ENCODE data around the gene MAPKAP1.
A peak's percentile ranks its signal among the peaks of the same experiment; 100 is the strongest.

The MAPKAP1 gene

GRCh38 chr9:125706651-125707471 is at the start of gene MAPKAP1:
Gene MAPKAP1, minus strand, starts transcription at chr9:125707208. Its CDS starts 34,634 bp downstream, at chr9:125672574.
- peak; percentile 93 for DNase-seq (ENCODE audit: low read depth)

- no peak for DNase-seq (ENCODE audit: low read depth)
Measured at GRCh38 chr9:125756518-125756917, 49.5 kb upstream of the MAPKAP1 start.

- no peak for DNase-seq (ENCODE audit: low read depth)
Measured at GRCh38 chr9:125755340-125755739, 48.3 kb upstream of the MAPKAP1 start.

DNA sequence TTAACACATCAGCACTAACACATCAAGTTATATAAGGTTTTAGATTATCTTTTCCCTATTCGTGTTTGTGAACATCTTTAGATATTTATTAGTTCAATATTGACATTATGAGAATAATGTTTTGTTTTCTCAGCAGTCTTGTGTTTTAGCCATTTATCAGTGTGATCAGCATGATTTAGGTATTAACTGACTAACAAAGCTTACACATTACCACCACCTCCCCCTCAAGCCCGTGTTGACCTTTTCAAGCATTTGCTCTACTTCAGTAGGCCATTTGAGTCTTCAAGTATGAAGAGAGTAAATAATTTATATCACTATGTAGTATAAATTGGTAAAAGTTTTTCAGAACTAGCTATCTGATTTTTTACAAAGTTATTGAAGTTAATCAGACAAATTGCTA is 47.1 kb upstream of the MAPKAP1 start:
- DNase-seq (ENCODE audit: low read depth) = no peak

DNA sequence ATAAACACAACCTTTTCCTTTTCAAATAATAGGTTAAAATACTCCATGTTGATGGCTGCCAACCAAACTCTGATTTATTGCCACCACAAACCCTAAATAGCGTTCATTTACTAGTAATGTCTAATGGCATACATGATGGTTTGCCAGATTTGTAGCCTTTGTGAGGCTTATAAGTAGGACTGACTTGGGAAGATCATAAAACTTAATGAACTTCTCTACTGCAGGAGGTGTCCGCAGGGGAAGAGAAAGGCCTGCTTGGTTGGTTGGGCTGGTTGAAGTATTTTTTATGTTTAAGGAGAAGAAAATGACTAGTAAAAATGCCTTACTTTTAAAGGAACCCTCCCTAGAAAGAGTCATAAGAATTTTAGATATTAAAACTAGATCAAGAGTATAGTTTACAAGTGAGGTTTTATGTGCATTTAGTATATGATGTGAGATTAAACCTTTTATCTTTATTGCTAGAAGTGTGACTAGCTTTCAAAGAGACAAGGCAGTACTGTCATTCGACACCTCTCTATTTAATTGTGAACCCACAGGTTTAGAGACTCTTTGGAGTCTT is 45.1 kb upstream of the MAPKAP1 start:
- no peak for DNase-seq (ENCODE audit: low read depth)

DNA sequence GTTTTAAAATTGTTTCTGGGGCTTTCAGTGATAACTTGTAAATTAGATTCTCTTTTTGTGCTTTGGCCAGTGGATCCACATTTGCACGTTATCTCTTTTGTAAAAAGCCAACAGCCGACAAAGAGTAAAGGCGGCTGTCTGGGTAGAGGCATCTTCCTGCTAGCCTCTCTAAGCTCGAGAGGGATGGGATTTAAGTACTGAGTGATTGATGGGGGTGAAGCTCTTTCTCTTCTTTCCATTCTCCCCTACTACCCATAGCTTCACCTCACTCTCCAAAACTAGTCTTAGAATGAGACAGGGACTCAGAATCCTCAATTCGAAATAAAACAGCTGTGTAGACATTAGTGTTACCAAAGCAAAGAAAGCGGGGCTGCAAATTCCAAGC is 43.6 kb upstream of the MAPKAP1 start:
- no peak for DNase-seq (ENCODE audit: low read depth)

- DNase-seq (ENCODE audit: low read depth) = no peak
Measured at GRCh38 chr9:125749951-125750626, 43.1 kb upstream of the MAPKAP1 start.

- no peak for DNase-seq (ENCODE audit: low read depth)
Measured at GRCh38 chr9:125749287-125749935, 42.4 kb upstream of the MAPKAP1 start.

- DNase-seq (ENCODE audit: low read depth) = no peak
Measured at GRCh38 chr9:125748446-125749099, 41.6 kb upstream of the MAPKAP1 start.

DNA sequence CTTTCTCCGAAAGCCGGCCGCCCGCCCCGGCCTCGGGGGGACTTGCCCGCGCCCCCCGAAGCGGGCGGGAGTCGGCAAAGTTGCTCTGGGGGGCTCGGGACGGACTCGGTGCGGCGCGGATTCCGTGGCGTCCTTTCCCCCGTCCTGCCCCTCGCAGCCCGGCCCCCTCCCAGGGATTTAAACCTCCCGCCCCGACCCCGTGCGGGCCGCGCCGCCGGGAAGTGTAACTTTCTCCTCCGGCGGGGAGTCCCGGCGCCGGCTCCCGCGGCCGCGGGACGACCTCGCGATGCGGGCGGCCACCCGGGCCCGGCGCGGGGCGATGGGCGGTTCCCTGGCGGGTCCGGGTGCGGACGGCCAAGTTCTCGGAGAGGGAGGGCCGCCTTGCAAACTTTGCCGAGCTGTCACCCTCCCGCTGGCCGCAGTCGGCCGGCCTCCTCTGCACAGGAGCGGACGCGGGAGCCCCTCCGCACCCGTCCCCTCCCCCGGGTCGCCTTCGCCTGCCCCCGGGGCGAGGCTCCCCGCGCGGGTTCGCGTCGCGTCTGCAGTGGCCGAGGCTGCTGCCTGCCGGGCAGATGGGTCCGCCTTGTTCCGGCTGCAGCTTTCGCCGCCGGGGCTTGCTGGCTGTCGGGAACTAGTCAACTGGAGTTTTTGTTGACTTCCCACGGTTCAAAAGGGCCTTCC is 40.9 kb upstream of the MAPKAP1 start:
- peak; percentile 13 for DNase-seq (ENCODE audit: low read depth)

- DNase-seq (ENCODE audit: low read depth) = peak; percentile 30
Measured at GRCh38 chr9:125747053-125747764, 40.2 kb upstream of the MAPKAP1 start, which contains the start of gene PBX3. Gene PBX3, plus strand, starts transcription at chr9:125747373.

GRCh38 chr9:125746774-125747052 is 39.7 kb upstream of the MAPKAP1 start:
- no peak for DNase-seq (ENCODE audit: low read depth)

- peak; percentile 88 for DNase-seq (ENCODE audit: low read depth)
Measured at GRCh38 chr9:125746017-125746773, 39.2 kb upstream of the MAPKAP1 start.

DNA sequence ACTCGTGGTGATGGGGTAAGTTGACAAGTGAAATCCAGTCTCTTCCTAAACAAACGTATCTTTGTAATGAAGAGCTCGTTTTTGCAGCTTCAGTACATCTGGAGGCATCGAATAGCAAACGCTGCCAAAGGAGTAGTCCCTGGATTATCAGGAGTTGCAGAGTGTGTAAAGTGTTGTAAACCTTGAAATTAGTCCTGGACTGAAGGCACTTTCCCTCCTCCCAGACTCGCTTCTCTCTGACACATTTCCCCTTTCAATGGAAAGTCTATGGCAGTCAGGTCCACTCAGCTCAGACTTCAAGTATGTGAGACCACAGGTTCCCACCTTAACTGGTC is 38.6 kb upstream of the MAPKAP1 start:
- DNase-seq (ENCODE audit: low read depth) = no peak

- no peak for DNase-seq (ENCODE audit: low read depth)
Measured at GRCh38 chr9:125745018-125745417, 38.0 kb upstream of the MAPKAP1 start.

DNA sequence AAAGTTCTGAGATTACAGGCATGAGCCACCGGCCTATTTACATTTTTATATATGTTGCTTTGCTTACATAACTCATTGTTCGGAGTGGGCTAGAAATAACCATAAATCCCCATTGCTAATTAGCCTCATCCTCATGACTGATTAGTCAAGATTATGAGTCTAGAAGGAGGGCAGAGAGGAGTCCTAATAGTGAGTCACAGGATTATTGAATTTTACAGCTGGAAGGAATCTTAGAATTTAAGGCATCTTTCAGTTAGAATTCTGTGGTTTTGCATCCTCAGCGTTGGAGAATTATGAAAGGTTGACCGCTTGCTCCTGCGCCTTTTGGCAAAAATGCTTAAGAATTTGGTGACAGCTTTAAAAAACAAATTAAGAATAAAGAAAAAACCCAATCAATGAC is 37.6 kb upstream of the MAPKAP1 start:
- no peak for DNase-seq (ENCODE audit: low read depth)

DNA sequence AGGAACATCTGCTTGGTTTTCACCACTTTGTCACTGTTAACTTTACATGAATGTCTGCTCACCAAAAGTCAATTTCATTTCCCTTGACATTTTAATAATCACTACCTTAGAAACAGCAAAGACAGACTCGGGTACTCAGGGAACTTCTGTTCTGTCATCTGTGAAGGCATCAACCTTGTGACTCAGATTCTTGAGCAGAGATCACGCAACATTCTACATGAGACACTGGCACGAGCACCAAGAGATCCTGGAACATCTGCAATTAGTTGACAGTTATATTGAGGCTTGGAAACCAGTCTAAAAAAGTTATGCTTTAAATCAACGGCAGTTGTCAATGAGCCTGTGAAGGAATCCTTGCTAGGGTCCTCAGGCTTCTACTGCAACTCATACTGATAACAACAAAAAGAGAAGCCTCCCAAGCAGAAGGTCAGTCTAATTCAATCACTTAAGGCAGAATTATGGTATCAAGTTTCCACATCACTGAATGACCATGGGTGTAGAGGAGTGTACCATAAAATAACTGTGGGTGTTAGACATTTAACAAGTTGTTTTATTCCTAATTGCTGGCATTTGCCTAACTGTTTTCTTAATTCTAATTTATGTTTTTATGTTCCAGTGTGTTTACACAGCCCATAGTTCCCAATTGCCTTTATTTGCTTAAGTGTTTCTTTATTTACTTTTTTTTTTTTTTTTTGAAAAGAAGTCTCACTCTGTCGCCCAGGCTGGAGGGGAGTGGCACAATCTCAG is 36.8 kb upstream of the MAPKAP1 start:
- no peak for DNase-seq (ENCODE audit: low read depth)

DNA sequence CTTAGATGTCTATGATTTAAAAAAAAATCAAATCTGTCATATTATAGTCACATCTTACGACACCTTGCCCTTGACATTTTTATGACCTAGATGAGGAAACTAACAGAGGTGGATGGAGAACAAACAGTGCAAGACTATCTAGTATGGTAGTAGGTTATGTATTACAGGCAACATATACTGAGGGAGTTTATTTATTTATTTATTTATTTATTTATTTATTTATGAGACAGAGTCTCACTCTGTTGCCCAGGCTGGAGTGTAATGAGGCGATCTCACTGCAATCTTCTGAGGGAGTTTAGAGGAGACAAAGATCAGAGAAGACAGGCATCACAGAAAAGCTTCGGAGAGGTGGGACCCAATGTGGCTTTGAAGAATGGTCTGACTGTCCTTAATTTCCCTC is 35.6 kb upstream of the MAPKAP1 start:
- no peak for DNase-seq (ENCODE audit: low read depth)

GRCh38 chr9:125739436-125739835 is 32.4 kb upstream of the MAPKAP1 start:
- no peak for DNase-seq (ENCODE audit: low read depth)

DNA sequence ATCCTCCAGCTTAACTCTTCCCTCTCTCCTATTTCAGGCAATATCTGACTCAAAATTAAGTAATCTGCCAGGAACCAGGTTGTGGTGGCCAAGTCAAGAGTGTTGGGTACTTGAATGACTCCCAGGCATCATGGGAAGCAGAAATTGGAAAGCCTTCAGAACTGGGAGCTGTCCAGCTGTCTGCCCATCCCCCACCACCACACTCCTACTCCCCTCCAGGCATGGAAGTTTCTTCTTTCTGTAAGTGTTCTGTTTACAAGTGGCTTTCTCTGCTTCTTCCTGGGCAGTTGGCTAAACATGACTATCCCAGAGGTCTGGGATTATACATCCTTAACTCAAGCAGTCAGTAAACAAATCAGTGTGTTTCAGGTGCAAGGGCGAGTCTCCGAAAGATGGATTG is 25.6 kb upstream of the MAPKAP1 start:
- no peak for DNase-seq (ENCODE audit: low read depth)
